ENCODE results near the gene BORCS5.

Gene BORCS5

DNA sequence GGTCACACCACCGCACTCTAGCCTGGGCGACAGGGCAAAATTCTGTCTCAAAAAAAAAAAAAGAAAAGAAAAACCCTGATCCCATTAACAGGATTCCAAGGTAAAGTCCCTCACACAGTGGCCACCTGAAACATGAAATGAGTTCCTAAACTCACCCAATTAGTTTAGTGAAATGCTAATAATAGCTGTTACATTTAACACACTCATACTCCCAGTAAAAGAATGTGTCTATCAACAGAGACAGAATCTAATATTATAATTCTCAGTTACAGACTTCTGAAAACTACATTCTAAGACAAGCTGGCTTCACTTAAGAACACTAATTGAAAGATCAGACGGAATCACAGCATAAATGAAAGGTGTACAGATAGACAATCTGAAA lies 161.6 kb downstream of the BORCS5 start:
- Histone ChIP-seq H3K9me2 (replicated peaks; ENCODE audit: low read depth, low read length) (no peaks in the 10 kb centered on the region), H3K79me2 (ENCODE audit: insufficient read depth, low read length) (no peaks in the 10 kb centered on the region)

DNA sequence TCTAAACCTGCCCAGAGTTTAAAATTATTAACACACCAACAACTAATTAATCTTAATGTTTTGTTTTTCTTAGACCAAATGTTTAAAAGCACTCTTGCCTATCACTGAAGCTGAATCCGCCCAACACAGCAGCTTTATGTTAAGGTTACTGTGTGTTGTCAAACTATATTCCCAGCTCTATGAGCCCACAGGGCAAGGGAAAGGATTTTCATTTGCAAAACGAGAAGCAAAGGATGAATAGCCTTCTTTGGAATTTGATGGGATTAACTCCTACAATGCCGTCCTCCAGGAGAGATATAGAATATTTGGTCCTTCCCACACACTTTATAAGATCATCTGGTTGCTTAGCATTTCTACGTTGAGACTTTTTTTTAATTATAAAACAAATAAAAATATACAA lies 162.0 kb downstream of the BORCS5 start:
- H3K27me3 ChIP-seq (ENCODE audit: insufficient read depth, low read length, poor library complexity, severe bottlenecking) = no peaks in the 10 kb centered on the region
- H3K9me3 ChIP-seq (ENCODE audit: insufficient read depth, low read depth, low read length) = no peaks in the 10 kb centered on the region
- no peaks in the 10 kb centered on the region for H3K79me2 ChIP-seq (ENCODE audit: insufficient read depth, low read length)
- no peaks in the 10 kb centered on the region for H4K20me1 ChIP-seq (ENCODE audit: insufficient read depth, low read length, poor library complexity, severe bottlenecking)
- no peak overlapping the region for H3K4me2 ChIP-seq (ENCODE audit: low read depth, low read length, poor library complexity, severe bottlenecking)
- H2AFZ ChIP-seq (ENCODE audit: low read length) = no peak overlapping the region
- TF ChIP-seq EZH2phosphoT487 (IDR thresholded peaks at IDR 0.05; ENCODE audit: borderline replicate concordance) = no peak
- TF ChIP-seq, protein P1, sequence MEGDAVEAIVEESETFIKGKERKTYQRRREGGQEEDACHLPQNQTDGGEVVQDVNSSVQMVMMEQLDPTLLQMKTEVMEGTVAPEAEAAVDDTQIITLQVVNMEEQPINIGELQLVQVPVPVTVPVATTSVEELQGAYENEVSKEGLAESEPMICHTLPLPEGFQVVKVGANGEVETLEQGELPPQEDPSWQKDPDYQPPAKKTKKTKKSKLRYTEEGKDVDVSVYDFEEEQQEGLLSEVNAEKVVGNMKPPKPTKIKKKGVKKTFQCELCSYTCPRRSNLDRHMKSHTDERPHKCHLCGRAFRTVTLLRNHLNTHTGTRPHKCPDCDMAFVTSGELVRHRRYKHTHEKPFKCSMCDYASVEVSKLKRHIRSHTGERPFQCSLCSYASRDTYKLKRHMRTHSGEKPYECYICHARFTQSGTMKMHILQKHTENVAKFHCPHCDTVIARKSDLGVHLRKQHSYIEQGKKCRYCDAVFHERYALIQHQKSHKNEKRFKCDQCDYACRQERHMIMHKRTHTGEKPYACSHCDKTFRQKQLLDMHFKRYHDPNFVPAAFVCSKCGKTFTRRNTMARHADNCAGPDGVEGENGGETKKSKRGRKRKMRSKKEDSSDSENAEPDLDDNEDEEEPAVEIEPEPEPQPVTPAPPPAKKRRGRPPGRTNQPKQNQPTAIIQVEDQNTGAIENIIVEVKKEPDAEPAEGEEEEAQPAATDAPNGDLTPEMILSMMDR (conservative IDR thresholded peaks at IDR 0.05; ENCODE audit: low read length) = no peak
- H3K9me2 ChIP-seq (replicated peaks; ENCODE audit: low read depth, low read length) = no peaks in the 10 kb centered on the region
- H3K9ac ChIP-seq (ENCODE audit: low read depth, low read length, poor library complexity, severe bottlenecking) = no peak overlapping the region
- H3K4me3 ChIP-seq (ENCODE audit: low read length, poor library complexity, severe bottlenecking) = no peak overlapping the region
- H3K36me3 ChIP-seq (ENCODE audit: insufficient read depth, low read length) = no peaks in the 10 kb centered on the region
- H3F3A ChIP-seq (ENCODE audit: low read depth) = no peaks in the 10 kb centered on the region
- no peaks in the 10 kb centered on the region for H3K4me1 ChIP-seq (ENCODE audit: insufficient read depth, low read length, poor library complexity, severe bottlenecking)

More for the DNA sequence above, 161.6 kb downstream of the BORCS5 start:
- Histone ChIP-seq H3K4me3 (ENCODE audit: low read length, poor library complexity, severe bottlenecking) (no peak overlapping the region), H3K9me3 (ENCODE audit: insufficient read depth, low read depth, low read length) (no peaks in the 10 kb centered on the region), H3F3A (ENCODE audit: low read depth) (no peaks in the 10 kb centered on the region), H4K20me1 (ENCODE audit: insufficient read depth, low read length, poor library complexity, severe bottlenecking) (no peaks in the 10 kb centered on the region), H3K4me1 (ENCODE audit: insufficient read depth, low read length, poor library complexity, severe bottlenecking) (no peaks in the 10 kb centered on the region), H2AFZ (ENCODE audit: low read length) (no peak overlapping the region), H3K4me2 (ENCODE audit: low read depth, low read length, poor library complexity, severe bottlenecking) (no peak overlapping the region), H3K36me3 (ENCODE audit: insufficient read depth, low read length) (no peaks in the 10 kb centered on the region), H3K9ac (ENCODE audit: low read depth, low read length, poor library complexity, severe bottlenecking) (no peak overlapping the region), H3K27me3 (ENCODE audit: insufficient read depth, low read length, poor library complexity, severe bottlenecking) (no peaks in the 10 kb centered on the region)
- no peak for TF ChIP-seq EZH2phosphoT487 (IDR thresholded peaks at IDR 0.05; ENCODE audit: borderline replicate concordance)
- TF ChIP-seq, protein P1 (conservative IDR thresholded peaks at IDR 0.05; ENCODE audit: low read length) = no peak

Data from Loucy (cell line).